Astrocyte of the cerebellum (primary cell): Measurements from ENCODE around the gene ZNF662.

Experiments used
- DNase-seq: peaks from one replicate; pipeline ENCODE4 v3.0.0-alpha.2; 2011; ENCODE audit warnings: low read depth
- H3K4me3 ChIP-seq: 2 replicates; pipeline ENCODE4 v1.5.1; 2011; ENCODE audit warnings: mild to moderate bottlenecking, low read depth, low read length, moderate library complexity
- in situ Hi-C: cut with HindIII; loops from 2 replicates; pipeline ENCODE4 v1.10.0; 2017; ENCODE audit warnings: low sequenced_read_pairs
- TF ChIP-seq, protein P1 (sequence below): IDR thresholded peaks from 2 replicates; pipeline ENCODE4 v1.5.1; 2012; ENCODE audit warnings: low read length, low read depth, moderate library complexity, mild to moderate bottlenecking; ENCODE audit errors: missing control alignments

The ZNF662 gene

DNA sequence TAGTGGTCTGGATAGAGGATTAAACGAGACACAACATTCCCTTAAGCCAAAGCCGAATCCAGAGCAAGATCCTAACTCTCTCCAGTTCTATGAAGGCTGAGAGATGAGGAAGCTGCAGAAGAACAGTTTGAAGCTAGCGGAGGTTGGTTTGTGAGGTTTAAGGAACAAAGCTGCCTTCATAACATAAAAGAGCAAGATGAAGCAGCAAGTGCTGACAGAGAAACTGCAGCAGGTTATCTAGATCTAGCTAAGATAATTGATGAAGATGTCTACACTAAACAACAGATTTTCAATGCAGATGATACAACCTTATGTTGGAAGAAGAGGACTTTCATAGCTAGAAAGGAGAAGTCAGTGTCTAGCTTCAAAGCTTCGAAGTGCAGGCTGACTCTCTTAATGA is 58.3 kb downstream of the ZNF662 start:
- in situ Hi-C loops = loop anchor here (10.0 kb wide), 1 partner anchor 161 kb away; no protein-coding TSS in a partner anchor
- no peak for DNase-seq
- TF ChIP-seq, protein P1, sequence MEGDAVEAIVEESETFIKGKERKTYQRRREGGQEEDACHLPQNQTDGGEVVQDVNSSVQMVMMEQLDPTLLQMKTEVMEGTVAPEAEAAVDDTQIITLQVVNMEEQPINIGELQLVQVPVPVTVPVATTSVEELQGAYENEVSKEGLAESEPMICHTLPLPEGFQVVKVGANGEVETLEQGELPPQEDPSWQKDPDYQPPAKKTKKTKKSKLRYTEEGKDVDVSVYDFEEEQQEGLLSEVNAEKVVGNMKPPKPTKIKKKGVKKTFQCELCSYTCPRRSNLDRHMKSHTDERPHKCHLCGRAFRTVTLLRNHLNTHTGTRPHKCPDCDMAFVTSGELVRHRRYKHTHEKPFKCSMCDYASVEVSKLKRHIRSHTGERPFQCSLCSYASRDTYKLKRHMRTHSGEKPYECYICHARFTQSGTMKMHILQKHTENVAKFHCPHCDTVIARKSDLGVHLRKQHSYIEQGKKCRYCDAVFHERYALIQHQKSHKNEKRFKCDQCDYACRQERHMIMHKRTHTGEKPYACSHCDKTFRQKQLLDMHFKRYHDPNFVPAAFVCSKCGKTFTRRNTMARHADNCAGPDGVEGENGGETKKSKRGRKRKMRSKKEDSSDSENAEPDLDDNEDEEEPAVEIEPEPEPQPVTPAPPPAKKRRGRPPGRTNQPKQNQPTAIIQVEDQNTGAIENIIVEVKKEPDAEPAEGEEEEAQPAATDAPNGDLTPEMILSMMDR = no peak
- no peak overlapping the region for H3K4me3 ChIP-seq
